Measurements from ENCODE around the gene IRX5. TPM values are rescaled to one million over a fixed set of nuclear protein-coding genes. Genes with fewer than 3 reads are reported as not detected.

The IRX5 gene
- total and polyA plus RNA-seq, 2 donors (not counting 1 experiment from before 2014, with no cell fraction given): 0.05 to 0.17 TPM

GRCh38 chr16:54903047-54903446 is 27.6 kb upstream of the IRX5 start:
- Histone ChIP-seq H3K4me3 (replicated peaks in 1 of 4; ENCODE audit: control extremely low read depth in 1 of 4, insufficient read depth in 1 of 4, low read depth in 3 of 4, low read length in 4 of 4) (no peak overlapping the region), H3K27me3 (ENCODE audit: control insufficient read depth, insufficient read depth, low read length) (no peaks in the 10 kb centered on the region), H3K36me3 (ENCODE audit: control insufficient read depth, insufficient read depth, low read length) (no peaks in the 10 kb centered on the region), H3K9me3 (ENCODE audit: control insufficient read depth, insufficient read depth, low read depth, low read length) (no peaks in the 10 kb centered on the region), H2AFZ (ENCODE audit: low read length) (no peak overlapping the region), H3K79me2 (ENCODE audit: control insufficient read depth, insufficient read depth, low read length) (no peaks in the 10 kb centered on the region), H4K20me1 (ENCODE audit: control insufficient read depth, extremely low read depth, insufficient read depth, low read length) (no peaks in the 10 kb centered on the region), H3K27ac (ENCODE audit: insufficient read depth, low read length) (no peak overlapping the region), H3K9ac (ENCODE audit: insufficient read depth, low read length) (no peak overlapping the region), H3K4me2 (ENCODE audit: extremely low read depth, insufficient read depth, low read length) (no peak overlapping the region), H3K4me1 (ENCODE audit: control insufficient read depth, extremely low read depth, insufficient read depth, low read length) (no peaks in the 10 kb centered on the region)
- no peak for TF ChIP-seq CTCF (conservative IDR thresholded peaks at IDR 0.05 in 1 of 2, IDR thresholded peaks at IDR 0.05 in 1 of 2; ENCODE audit: low read depth in 1 of 2, low read length in 2 of 2)
- TF ChIP-seq EZH2 (IDR thresholded peaks at IDR 0.05; ENCODE audit: low read length, missing control alignments): no peak
- DNase-seq (ENCODE audit: low read depth in 2 of 2): no peak

GRCh38 chr16:54911079-54911478 is 19.6 kb upstream of the IRX5 start:
- TF ChIP-seq EZH2 (IDR thresholded peaks at IDR 0.05; ENCODE audit: low read length, missing control alignments) (no peak), CTCF (conservative IDR thresholded peaks at IDR 0.05 in 1 of 2, IDR thresholded peaks at IDR 0.05 in 1 of 2; ENCODE audit: low read depth in 1 of 2, low read length in 2 of 2) (no peak)
- no peaks in the 10 kb centered on the region for H3K36me3 ChIP-seq (ENCODE audit: control insufficient read depth, insufficient read depth, low read length)
- no peak overlapping the region for H2AFZ ChIP-seq (ENCODE audit: low read length)
- H3K9ac ChIP-seq (ENCODE audit: insufficient read depth, low read length): no peak overlapping the region
- no peaks in the 10 kb centered on the region for H3K79me2 ChIP-seq (ENCODE audit: control insufficient read depth, insufficient read depth, low read length)
- no peak overlapping the region for H3K27ac ChIP-seq (ENCODE audit: insufficient read depth, low read length)
- H4K20me1 ChIP-seq (ENCODE audit: control insufficient read depth, extremely low read depth, insufficient read depth, low read length): no peaks in the 10 kb centered on the region
- DNase-seq (ENCODE audit: low read depth in 2 of 2): no peak
- H3K27me3 ChIP-seq (ENCODE audit: control insufficient read depth, insufficient read depth, low read length): no peaks in the 10 kb centered on the region
- no peaks in the 10 kb centered on the region for H3K9me3 ChIP-seq (ENCODE audit: control insufficient read depth, insufficient read depth, low read depth, low read length)
- no peak overlapping the region for H3K4me3 ChIP-seq (replicated peaks in 1 of 4; ENCODE audit: control extremely low read depth in 1 of 4, insufficient read depth in 1 of 4, low read depth in 3 of 4, low read length in 4 of 4)
- no peaks in the 10 kb centered on the region for H3K4me1 ChIP-seq (ENCODE audit: control insufficient read depth, extremely low read depth, insufficient read depth, low read length)
- no peak overlapping the region for H3K4me2 ChIP-seq (ENCODE audit: extremely low read depth, insufficient read depth, low read length)

- H3K27ac ChIP-seq (ENCODE audit: insufficient read depth, low read length): no peak overlapping the region
- H3K27me3 ChIP-seq (ENCODE audit: control insufficient read depth, insufficient read depth, low read length): no peaks in the 10 kb centered on the region
- no peak overlapping the region for H2AFZ ChIP-seq (ENCODE audit: low read length)
- TF ChIP-seq EZH2 (IDR thresholded peaks at IDR 0.05; ENCODE audit: low read length, missing control alignments) (no peak), CTCF (conservative IDR thresholded peaks at IDR 0.05 in 1 of 2, IDR thresholded peaks at IDR 0.05 in 1 of 2; ENCODE audit: low read depth in 1 of 2, low read length in 2 of 2) (no peak)
- no peak overlapping the region for H3K4me2 ChIP-seq (ENCODE audit: extremely low read depth, insufficient read depth, low read length)
- DNase-seq (ENCODE audit: low read depth in 2 of 2): no peak
- H3K9me3 ChIP-seq (ENCODE audit: control insufficient read depth, insufficient read depth, low read depth, low read length): no peaks in the 10 kb centered on the region
- H3K36me3 ChIP-seq (ENCODE audit: control insufficient read depth, insufficient read depth, low read length): no peaks in the 10 kb centered on the region
- no peaks in the 10 kb centered on the region for H3K79me2 ChIP-seq (ENCODE audit: control insufficient read depth, insufficient read depth, low read length)
- H3K4me1 ChIP-seq (ENCODE audit: control insufficient read depth, extremely low read depth, insufficient read depth, low read length): no peaks in the 10 kb centered on the region
- H3K9ac ChIP-seq (ENCODE audit: insufficient read depth, low read length): no peak overlapping the region
- no peaks in the 10 kb centered on the region for H4K20me1 ChIP-seq (ENCODE audit: control insufficient read depth, extremely low read depth, insufficient read depth, low read length)
- no peak overlapping the region for H3K4me3 ChIP-seq (replicated peaks in 1 of 4; ENCODE audit: control extremely low read depth in 1 of 4, insufficient read depth in 1 of 4, low read depth in 3 of 4, low read length in 4 of 4)
These were observed 17.9 kb upstream of the IRX5 start for GRCh38 chr16:54912720-54913119.
